ENCODE results near the gene CAMK2B.

The CAMK2B gene

DNA sequence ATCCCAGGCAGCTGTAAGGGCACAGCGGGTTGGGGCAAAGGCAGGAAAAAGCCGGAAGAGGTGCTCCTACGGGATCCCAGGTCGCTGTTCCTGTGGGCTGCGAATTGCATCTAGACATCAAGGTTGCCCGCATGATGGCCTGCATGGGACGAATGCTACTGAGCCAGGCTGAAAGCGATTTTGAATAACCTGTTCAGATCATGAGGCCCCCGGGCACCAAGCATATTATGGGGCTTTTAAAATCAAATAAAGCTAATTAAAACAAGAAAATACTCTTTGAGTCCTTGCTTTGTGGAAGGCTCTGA is 37.1 kb downstream of the CAMK2B start:
- Histone ChIP-seq H3K4me2 (ENCODE audit: low read depth, low read length, poor library complexity, severe bottlenecking) (no peak overlapping the region), H3F3A (ENCODE audit: low read depth) (no peaks in the 10 kb centered on the region), H3K79me2 (ENCODE audit: insufficient read depth, low read length) (no peaks in the 10 kb centered on the region), H3K9me3 (ENCODE audit: insufficient read depth, low read depth, low read length) (no peaks in the 10 kb centered on the region), H3K9me2 (replicated peaks; ENCODE audit: low read depth, low read length) (no peaks in the 10 kb centered on the region), H3K4me3 (ENCODE audit: low read length, poor library complexity, severe bottlenecking) (no peak overlapping the region), H3K36me3 (ENCODE audit: insufficient read depth, low read length) (no peaks in the 10 kb centered on the region), H3K4me1 (ENCODE audit: insufficient read depth, low read length, poor library complexity, severe bottlenecking) (no peaks in the 10 kb centered on the region), H4K20me1 (ENCODE audit: insufficient read depth, low read length, poor library complexity, severe bottlenecking) (no peaks in the 10 kb centered on the region), H3K9ac (ENCODE audit: low read depth, low read length, poor library complexity, severe bottlenecking) (no peak overlapping the region), H3K27me3 (ENCODE audit: insufficient read depth, low read length, poor library complexity, severe bottlenecking) (no peaks in the 10 kb centered on the region), H2AFZ (ENCODE audit: low read length) (no peak overlapping the region)
- no peak for TF ChIP-seq EZH2phosphoT487 (IDR thresholded peaks at IDR 0.05; ENCODE audit: borderline replicate concordance)
- TF ChIP-seq, protein P1, sequence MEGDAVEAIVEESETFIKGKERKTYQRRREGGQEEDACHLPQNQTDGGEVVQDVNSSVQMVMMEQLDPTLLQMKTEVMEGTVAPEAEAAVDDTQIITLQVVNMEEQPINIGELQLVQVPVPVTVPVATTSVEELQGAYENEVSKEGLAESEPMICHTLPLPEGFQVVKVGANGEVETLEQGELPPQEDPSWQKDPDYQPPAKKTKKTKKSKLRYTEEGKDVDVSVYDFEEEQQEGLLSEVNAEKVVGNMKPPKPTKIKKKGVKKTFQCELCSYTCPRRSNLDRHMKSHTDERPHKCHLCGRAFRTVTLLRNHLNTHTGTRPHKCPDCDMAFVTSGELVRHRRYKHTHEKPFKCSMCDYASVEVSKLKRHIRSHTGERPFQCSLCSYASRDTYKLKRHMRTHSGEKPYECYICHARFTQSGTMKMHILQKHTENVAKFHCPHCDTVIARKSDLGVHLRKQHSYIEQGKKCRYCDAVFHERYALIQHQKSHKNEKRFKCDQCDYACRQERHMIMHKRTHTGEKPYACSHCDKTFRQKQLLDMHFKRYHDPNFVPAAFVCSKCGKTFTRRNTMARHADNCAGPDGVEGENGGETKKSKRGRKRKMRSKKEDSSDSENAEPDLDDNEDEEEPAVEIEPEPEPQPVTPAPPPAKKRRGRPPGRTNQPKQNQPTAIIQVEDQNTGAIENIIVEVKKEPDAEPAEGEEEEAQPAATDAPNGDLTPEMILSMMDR (conservative IDR thresholded peaks at IDR 0.05; ENCODE audit: low read length): no peak

DNA sequence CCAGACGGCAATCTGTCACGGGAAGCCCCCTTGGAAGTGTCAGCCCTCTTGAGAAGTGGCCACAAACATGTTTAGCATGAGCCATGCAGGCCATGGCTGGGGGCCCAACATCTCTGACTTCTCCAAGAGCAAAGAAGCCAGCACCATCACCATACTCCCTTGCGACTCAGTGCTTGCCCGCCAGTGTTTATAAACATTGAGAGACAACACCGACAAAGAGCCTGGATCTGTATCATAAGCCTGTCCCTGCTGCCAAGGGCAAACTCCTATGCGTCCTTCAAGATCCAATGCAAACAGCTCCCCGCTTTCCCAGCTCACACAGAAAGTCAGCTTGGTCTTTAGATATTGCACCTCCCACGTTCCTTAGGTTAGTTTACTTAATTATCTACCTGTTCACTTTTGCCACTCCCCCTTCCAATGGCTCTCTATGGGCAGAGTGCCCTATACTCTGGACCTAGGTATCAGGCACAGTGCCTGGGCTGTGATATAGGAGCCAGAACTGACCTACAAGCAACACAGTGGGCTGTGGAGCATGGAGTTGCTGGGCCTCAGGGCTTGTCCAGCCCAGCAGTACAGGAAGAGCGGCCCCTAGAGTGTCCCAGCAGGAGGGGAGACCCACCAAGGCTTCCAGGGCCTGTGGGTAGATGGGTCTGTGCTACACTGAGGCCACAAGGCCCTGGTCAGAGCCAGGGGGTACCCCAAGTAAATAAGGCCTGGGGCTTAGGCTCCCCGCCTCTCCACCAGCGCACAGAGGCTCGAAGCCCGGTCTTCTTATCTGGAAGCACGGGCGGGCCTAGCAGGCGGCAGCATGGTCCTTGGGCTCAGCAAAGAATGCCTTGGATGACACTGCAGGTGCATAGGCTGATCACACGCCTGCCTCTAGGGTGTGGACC is 37.7 kb downstream of the CAMK2B start:
- Histone ChIP-seq H3K9me3 (ENCODE audit: insufficient read depth, low read depth, low read length) (no peaks in the 10 kb centered on the region), H4K20me1 (ENCODE audit: insufficient read depth, low read length, poor library complexity, severe bottlenecking) (no peaks in the 10 kb centered on the region), H3K4me1 (ENCODE audit: insufficient read depth, low read length, poor library complexity, severe bottlenecking) (no peaks in the 10 kb centered on the region), H3K9ac (ENCODE audit: low read depth, low read length, poor library complexity, severe bottlenecking) (no peak overlapping the region), H3K79me2 (ENCODE audit: insufficient read depth, low read length) (no peaks in the 10 kb centered on the region), H3F3A (ENCODE audit: low read depth) (no peaks in the 10 kb centered on the region), H2AFZ (ENCODE audit: low read length) (no peak overlapping the region), H3K9me2 (replicated peaks; ENCODE audit: low read depth, low read length) (no peaks in the 10 kb centered on the region), H3K27me3 (ENCODE audit: insufficient read depth, low read length, poor library complexity, severe bottlenecking) (no peaks in the 10 kb centered on the region), H3K4me2 (ENCODE audit: low read depth, low read length, poor library complexity, severe bottlenecking) (no peak overlapping the region), H3K4me3 (ENCODE audit: low read length, poor library complexity, severe bottlenecking) (no peak overlapping the region), H3K36me3 (ENCODE audit: insufficient read depth, low read length) (no peaks in the 10 kb centered on the region)
- TF ChIP-seq, protein P1 (conservative IDR thresholded peaks at IDR 0.05; ENCODE audit: low read length): no peak
- TF ChIP-seq EZH2phosphoT487 (IDR thresholded peaks at IDR 0.05; ENCODE audit: borderline replicate concordance): no peak

DNA sequence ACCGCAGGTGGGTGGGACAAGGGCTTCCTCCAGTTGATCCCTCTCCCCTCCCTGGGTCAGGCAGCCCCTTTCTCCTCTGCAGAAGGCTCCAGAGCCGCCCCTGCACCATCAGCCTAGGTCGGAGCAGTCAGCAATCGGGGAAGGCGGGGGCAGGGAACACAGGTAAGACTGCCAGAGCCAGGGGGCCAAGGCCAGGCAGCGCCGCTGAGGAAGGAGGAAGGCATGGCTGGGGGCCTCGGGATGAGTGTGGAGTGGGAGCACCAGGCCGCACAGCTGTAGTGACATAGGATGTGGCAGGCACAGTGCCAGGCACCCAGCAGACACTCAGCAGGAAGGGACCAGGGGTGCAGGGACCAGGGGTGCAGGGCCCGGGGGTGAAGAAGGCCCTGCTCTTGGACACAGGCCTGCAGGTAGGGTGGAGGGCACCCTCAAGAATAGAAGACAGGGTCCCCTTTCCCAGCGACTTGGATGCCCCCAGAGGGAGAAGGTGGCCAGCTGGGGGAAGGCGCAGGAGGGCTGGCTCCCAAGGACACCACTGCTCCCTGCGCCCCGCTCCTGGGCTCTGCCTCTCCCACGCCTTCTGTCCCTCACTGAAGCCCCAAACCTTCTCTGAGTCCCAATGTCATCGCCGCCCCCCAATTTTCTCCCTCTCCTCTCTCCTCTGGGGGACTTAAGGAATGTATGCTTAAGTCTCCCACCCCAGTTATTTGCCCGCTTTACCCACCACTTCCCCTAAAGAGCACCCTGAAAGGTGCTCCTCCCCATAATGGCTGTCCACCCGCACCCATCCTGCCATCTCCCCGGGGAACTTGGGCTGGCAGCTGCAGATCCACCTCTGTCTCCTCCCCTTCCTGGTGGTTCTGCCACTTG is 38.5 kb downstream of the CAMK2B start:
- H3K36me3 ChIP-seq (ENCODE audit: insufficient read depth, low read length): no peaks in the 10 kb centered on the region
- H3K4me2 ChIP-seq (ENCODE audit: low read depth, low read length, poor library complexity, severe bottlenecking): no peak overlapping the region
- H2AFZ ChIP-seq (ENCODE audit: low read length): no peak overlapping the region
- no peak for TF ChIP-seq EZH2phosphoT487 (IDR thresholded peaks at IDR 0.05; ENCODE audit: borderline replicate concordance)
- TF ChIP-seq, protein P1 (conservative IDR thresholded peaks at IDR 0.05; ENCODE audit: low read length): no peak
- H3K9me3 ChIP-seq (ENCODE audit: insufficient read depth, low read depth, low read length): no peaks in the 10 kb centered on the region
- no peaks in the 10 kb centered on the region for H3K79me2 ChIP-seq (ENCODE audit: insufficient read depth, low read length)
- no peaks in the 10 kb centered on the region for H3K9me2 ChIP-seq (replicated peaks; ENCODE audit: low read depth, low read length)
- H3K27me3 ChIP-seq (ENCODE audit: insufficient read depth, low read length, poor library complexity, severe bottlenecking): no peaks in the 10 kb centered on the region
- no peaks in the 10 kb centered on the region for H3K4me1 ChIP-seq (ENCODE audit: insufficient read depth, low read length, poor library complexity, severe bottlenecking)
- no peaks in the 10 kb centered on the region for H4K20me1 ChIP-seq (ENCODE audit: insufficient read depth, low read length, poor library complexity, severe bottlenecking)
- H3K9ac ChIP-seq (ENCODE audit: low read depth, low read length, poor library complexity, severe bottlenecking): no peak overlapping the region
- H3K4me3 ChIP-seq (ENCODE audit: low read length, poor library complexity, severe bottlenecking): no peak overlapping the region
- no peaks in the 10 kb centered on the region for H3F3A ChIP-seq (ENCODE audit: low read depth)

Data from Loucy (cell line).